ENCODE data around the gene FOXA3.

Gene FOXA3

DNA sequence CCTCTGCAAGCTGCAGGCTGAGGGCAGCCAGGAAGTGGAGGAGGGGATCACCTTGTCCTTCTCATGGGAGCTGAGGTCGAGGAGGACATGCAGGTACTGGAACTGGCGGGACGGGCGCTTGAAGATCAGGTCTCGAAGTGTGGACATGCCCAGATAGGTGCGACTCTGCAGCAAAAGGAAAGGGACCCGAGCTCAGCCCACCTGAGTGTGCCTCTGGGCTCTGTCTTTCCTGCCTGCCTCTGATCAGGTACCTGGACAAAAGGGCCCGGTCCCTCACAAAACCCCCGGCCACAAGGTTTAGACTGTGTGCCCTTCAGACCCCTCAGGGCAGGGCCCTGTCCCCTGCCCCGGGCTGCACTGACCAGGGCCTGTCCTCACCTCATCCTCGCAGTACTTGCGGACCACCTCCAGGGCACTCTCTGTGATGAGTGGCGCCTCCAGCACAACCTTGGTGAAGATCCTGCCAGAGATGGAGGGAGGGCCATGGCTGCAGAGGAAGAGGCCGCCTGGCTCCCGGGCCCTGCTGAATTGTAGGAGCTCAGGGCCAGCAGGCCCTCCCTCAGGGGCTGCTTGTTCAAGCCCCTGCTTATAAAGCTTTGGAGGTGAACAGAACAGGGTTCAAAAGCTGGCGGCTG is 36.5 kb upstream of the FOXA3 start:
- no peak for TF ChIP-seq CTCF (IDR thresholded peaks at IDR 0.05; ENCODE audit: low read depth, low read length, missing control alignments)
- H3K4me3 ChIP-seq (replicated peaks; ENCODE audit: low read depth, low read length) = no peak overlapping the region
- no peak for DNase-seq (ENCODE audit: extremely low read depth, low read depth)

- DNase-seq (ENCODE audit: extremely low read depth, low read depth) = no peak
- no peak for TF ChIP-seq CTCF (IDR thresholded peaks at IDR 0.05; ENCODE audit: low read depth, low read length, missing control alignments)
- no peak overlapping the region for H3K4me3 ChIP-seq (replicated peaks; ENCODE audit: low read depth, low read length)
Observed at GRCh38 chr19:45828523-45828922, 35.6 kb upstream of the FOXA3 start.

GRCh38 chr19:45828945-45829344 is 35.2 kb upstream of the FOXA3 start:
- TF ChIP-seq CTCF (IDR thresholded peaks at IDR 0.05; ENCODE audit: low read depth, low read length, missing control alignments) = no peak
- H3K4me3 ChIP-seq (replicated peaks; ENCODE audit: low read depth, low read length) = no peak overlapping the region
- DNase-seq (ENCODE audit: extremely low read depth, low read depth) = no peak

DNA sequence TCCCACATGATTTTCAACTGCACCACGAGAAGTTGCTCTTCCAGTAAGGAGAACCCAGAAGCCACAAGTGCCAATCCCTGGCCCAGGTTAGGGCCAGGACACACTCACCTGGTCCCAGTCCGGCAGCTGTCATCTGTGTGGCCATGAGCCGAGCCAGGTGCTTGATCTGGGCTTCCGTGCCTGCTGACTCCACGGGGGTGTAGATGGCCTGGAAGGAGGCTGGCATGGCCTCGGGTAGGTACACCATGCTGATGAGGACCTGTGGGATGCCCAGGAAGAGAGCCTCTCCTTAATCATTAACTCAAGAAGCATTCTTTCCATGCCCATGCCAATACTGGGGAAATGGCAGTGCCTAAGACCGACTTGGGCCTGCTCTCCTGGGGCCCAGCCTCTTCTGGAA is 29.2 kb upstream of the FOXA3 start:
- H3K4me3 ChIP-seq (replicated peaks; ENCODE audit: low read depth, low read length) = no peak overlapping the region
- no peak for DNase-seq (ENCODE audit: extremely low read depth, low read depth)
- TF ChIP-seq CTCF (IDR thresholded peaks at IDR 0.05; ENCODE audit: low read depth, low read length, missing control alignments) = no peak

GRCh38 chr19:45842198-45842597 is 21.9 kb upstream of the FOXA3 start:
- H3K4me3 ChIP-seq (replicated peaks; ENCODE audit: low read depth, low read length) = no peak overlapping the region
- no peak for DNase-seq (ENCODE audit: extremely low read depth, low read depth)
- TF ChIP-seq CTCF (IDR thresholded peaks at IDR 0.05; ENCODE audit: low read depth, low read length, missing control alignments) = no peak

DNA sequence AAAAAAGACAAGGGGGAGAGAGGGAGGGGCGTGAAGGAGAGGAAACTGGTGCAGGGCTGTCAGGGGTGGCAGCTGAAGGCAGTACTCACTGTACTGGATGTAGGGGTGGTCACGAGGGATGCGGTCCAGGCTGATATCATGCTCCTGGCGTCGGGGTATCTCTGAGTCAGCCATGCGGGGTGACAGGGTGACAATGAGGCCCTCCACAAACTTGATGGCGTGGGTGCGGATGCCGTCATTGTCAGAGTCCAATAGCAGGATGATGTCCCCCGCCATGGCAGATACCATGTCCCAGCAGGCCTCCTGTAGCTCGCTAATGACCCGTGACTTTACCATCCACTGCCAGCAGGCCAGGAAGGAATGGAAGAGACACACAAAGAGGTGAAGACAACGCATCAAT is 16.5 kb upstream of the FOXA3 start:
- DNase-seq (ENCODE audit: extremely low read depth, low read depth) = no peak
- TF ChIP-seq CTCF (IDR thresholded peaks at IDR 0.05; ENCODE audit: low read depth, low read length, missing control alignments) = no peak
- no peak overlapping the region for H3K4me3 ChIP-seq (replicated peaks; ENCODE audit: low read depth, low read length)

- peak; percentile 33 for TF ChIP-seq CTCF (IDR thresholded peaks at IDR 0.05; ENCODE audit: low read depth, low read length, missing control alignments)
- no peak overlapping the region for H3K4me3 ChIP-seq (replicated peaks; ENCODE audit: low read depth, low read length)
- DNase-seq (ENCODE audit: extremely low read depth, low read depth) = no peak
Observed at GRCh38 chr19:45848922-45849321, 15.2 kb upstream of the FOXA3 start.

Measured in HFF-Myc (cell line).